Trophoblast cell (in vitro differentiated cells and primary cell): ENCODE data around the gene FLNB.

Experiments
- DNase-seq, 2 donors: peaks; one replicate each; pipeline ENCODE4 v3.0.0-alpha.2; 2016
- H2AFZ ChIP-seq: 2 replicates; pipeline ENCODE4 v1.6.1; 2013; ENCODE audit warnings: low read length, moderate library complexity, mild to moderate bottlenecking; ENCODE audit not compliant: insufficient read depth, poor library complexity
- H2AK5ac ChIP-seq: 2 replicates; pipeline ENCODE4 v1.6.1; 2013; ENCODE audit warnings: mild to moderate bottlenecking, low read length
- H2BK120ac ChIP-seq: 2 replicates; pipeline ENCODE4 v1.6.1; 2013; ENCODE audit warnings: low read length, mild to moderate bottlenecking, moderate library complexity; ENCODE audit not compliant: insufficient read depth, poor library complexity
- H2BK12ac ChIP-seq: 2 replicates; pipeline ENCODE4 v1.6.1; 2013; ENCODE audit warnings: mild to moderate bottlenecking, low read length, moderate library complexity
- H2BK5ac ChIP-seq: 2 replicates; pipeline ENCODE4 v1.6.1; 2013; ENCODE audit warnings: low read length, low read depth, moderate library complexity, mild to moderate bottlenecking; ENCODE audit not compliant: poor library complexity
- H3K14ac ChIP-seq: 2 replicates; pipeline ENCODE4 v1.6.1; 2013; ENCODE audit warnings: mild to moderate bottlenecking, low read length
- H3K18ac ChIP-seq: 2 replicates; pipeline ENCODE4 v1.6.1; 2013; ENCODE audit warnings: mild to moderate bottlenecking, low read length
- H3K23ac ChIP-seq: 2 replicates; pipeline ENCODE4 v1.6.1; 2013; ENCODE audit warnings: low read length
- H3K27ac ChIP-seq: 2 replicates; pipeline ENCODE4 v1.5.1; 2013; ENCODE audit warnings: low read depth, mild to moderate bottlenecking, inconsistent platforms, low read length, moderate library complexity
- H3K27me3 ChIP-seq: 2 replicates; pipeline ENCODE4 v1.6.1; 2013; ENCODE audit warnings: inconsistent platforms, mild to moderate bottlenecking, low read length, moderate library complexity; ENCODE audit not compliant: insufficient read depth
- H3K36me3 ChIP-seq, 2 experiments: 1 replicate in 1 of 2; 2 replicates in 1 of 2; pipeline ENCODE4 v1.6.1; 2013; ENCODE audit warnings: low read length in 2 of 2, mild to moderate bottlenecking in 2 of 2, moderate library complexity in 1 of 2; ENCODE audit not compliant: insufficient read depth in 2 of 2, control insufficient read depth in 1 of 2
- H3K4ac ChIP-seq: 2 replicates; pipeline ENCODE4 v1.6.1; 2013; ENCODE audit warnings: low read depth, mild to moderate bottlenecking, low read length, moderate library complexity
- H3K4me1 ChIP-seq, 2 experiments: 1 replicate in 1 of 2; 2 replicates in 1 of 2; pipeline ENCODE4 v1.6.1; 2013; ENCODE audit warnings: low read length in 2 of 2, mild to moderate bottlenecking in 2 of 2, moderate library complexity in 1 of 2; ENCODE audit not compliant: insufficient read depth in 2 of 2, control insufficient read depth in 1 of 2
- H3K4me2 ChIP-seq: 2 replicates; pipeline ENCODE4 v1.6.1; 2013; ENCODE audit warnings: inconsistent platforms, mild to moderate bottlenecking, low read length, moderate library complexity
- H3K4me3 ChIP-seq: 2 replicates; pipeline ENCODE4 v1.5.1; 2013; ENCODE audit warnings: mild to moderate bottlenecking, low read depth, low read length, inconsistent platforms
- H3K79me1 ChIP-seq: one replicate; pipeline ENCODE4 v1.6.1; 2013; ENCODE audit warnings: low read length
- H3K79me2 ChIP-seq: 2 replicates; pipeline ENCODE4 v1.6.1; 2013; ENCODE audit warnings: low read length, mild to moderate bottlenecking; ENCODE audit not compliant: control insufficient read depth, insufficient read depth, poor library complexity
- H3K9ac ChIP-seq: 2 replicates; pipeline ENCODE4 v1.6.1; 2013; ENCODE audit warnings: mild to moderate bottlenecking, low read length
- H3K9me3 ChIP-seq: 2 replicates; pipeline ENCODE4 v1.6.1; 2013; ENCODE audit warnings: low read depth, mild to moderate bottlenecking, control low read depth, inconsistent platforms, low read length; ENCODE audit not compliant: insufficient read depth
- H4K12ac ChIP-seq: 2 replicates; pipeline ENCODE4 v1.6.1; 2013; ENCODE audit warnings: low read depth, mild to moderate bottlenecking, low read length, moderate library complexity
- H4K8ac ChIP-seq: 2 replicates; pipeline ENCODE4 v1.6.1; 2013; ENCODE audit warnings: low read depth, mild to moderate bottlenecking, low read length, moderate library complexity
- H4K91ac ChIP-seq: one replicate; pipeline ENCODE4 v1.6.1; 2013; ENCODE audit warnings: low read depth, mild to moderate bottlenecking, low read length, moderate library complexity
- WGBS: extraction: QIAGEN DNeasy Blood & Tissue Kit; methylation state at CpG from one replicate; pipeline ENCODE4 v1.1.7; 2013; ENCODE audit warnings: missing lambda C conversion rate; ENCODE audit not compliant: insufficient read length, insufficient coverage; ENCODE audit errors: extremely low coverage; 5-methylcytosine and 5-hydroxymethylcytosine counted together

FLNB gene

GRCh38 chr3:58012302-58012701 is 4.1 kb downstream of the FLNB start:
- WGBS = no CpG with 5 or more reads among the region's 1 CpG

DNA sequence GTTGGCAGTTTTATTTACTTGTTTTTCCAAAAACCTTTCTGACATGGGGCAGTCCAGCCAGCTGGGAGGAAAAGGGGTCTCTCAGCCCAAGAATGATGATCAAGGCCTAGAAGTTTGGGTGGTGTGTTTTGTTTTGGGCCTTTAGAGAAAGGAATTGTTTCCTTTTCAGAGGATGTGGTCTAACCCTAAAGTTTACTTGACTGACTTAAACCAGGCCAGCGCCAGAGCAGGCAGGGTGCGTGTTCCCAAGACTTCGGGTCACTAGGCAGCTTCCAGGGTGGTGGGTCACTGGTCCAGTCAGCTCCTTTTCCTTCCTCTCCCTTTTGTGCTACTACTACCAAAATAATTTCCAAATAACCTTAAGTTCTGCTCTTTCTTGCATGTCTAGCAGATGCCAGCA is 4.9 kb downstream of the FLNB start:
- H3K9ac ChIP-seq = no peak overlapping the region
- no peak overlapping the region for H2AFZ ChIP-seq
- H4K91ac ChIP-seq = no peak overlapping the region
- no peak overlapping the region for H3K23ac ChIP-seq
- H2BK120ac ChIP-seq = no peak overlapping the region
- DNase-seq = peak in 1 of 2 donors; percentile 1
- no peak overlapping the region for H4K8ac ChIP-seq
- H3K18ac ChIP-seq = no peak overlapping the region
- WGBS = no CpG with 5 or more reads among the region's 3 CpGs
- peaks cover 0 to 3% of the 10 kb centered on the region in 2 experiments for H3K36me3 ChIP-seq
- peak overlapping the region; percentile 80 for H3K4ac ChIP-seq
- no peaks in the 10 kb centered on the region for H3K27me3 ChIP-seq
- H3K14ac ChIP-seq = no peak overlapping the region
- no peak overlapping the region for H2BK12ac ChIP-seq
- peaks cover 14% of the 10 kb centered on the region for H3K79me1 ChIP-seq
- no peak overlapping the region for H3K4me2 ChIP-seq
- H2AK5ac ChIP-seq = no peak overlapping the region
- peaks cover 49% of the 10 kb centered on the region for H3K79me2 ChIP-seq
- H3K27ac ChIP-seq = no peak overlapping the region
- no peak overlapping the region for H4K12ac ChIP-seq
- H2BK5ac ChIP-seq = no peak overlapping the region
- H3K4me3 ChIP-seq = no peak overlapping the region
- peaks cover 3% of the 10 kb centered on the region for H3K9me3 ChIP-seq
- H3K4me1 ChIP-seq = peaks cover 28 to 40% of the 10 kb centered on the region in 2 experiments

More at GRCh38 chr3:58012302-58012701, 4.1 kb downstream of the FLNB start:
- no peak overlapping the region for H4K12ac ChIP-seq
- H3K36me3 ChIP-seq = peaks cover 0 to 3% of the 10 kb centered on the region in 2 experiments
- no peak overlapping the region for H2BK5ac ChIP-seq
- no peak overlapping the region for H3K4me3 ChIP-seq
- H3K27ac ChIP-seq = no peak overlapping the region
- H4K8ac ChIP-seq = no peak overlapping the region
- H3K4me2 ChIP-seq = peak overlapping the region; percentile 2
- no peak overlapping the region for H2AFZ ChIP-seq
- no peak overlapping the region for H2AK5ac ChIP-seq
- peaks cover 3% of the 10 kb centered on the region for H3K9me3 ChIP-seq
- H3K14ac ChIP-seq = no peak overlapping the region
- H3K18ac ChIP-seq = no peak overlapping the region
- no peak overlapping the region for H4K91ac ChIP-seq
- no peak overlapping the region for H3K23ac ChIP-seq
- H3K27me3 ChIP-seq = no peaks in the 10 kb centered on the region
- peak overlapping the region; percentile 19 for H2BK12ac ChIP-seq
- no peak overlapping the region for H3K9ac ChIP-seq
- no peak overlapping the region for H2BK120ac ChIP-seq
- peak overlapping the region; percentile 96 for H3K4ac ChIP-seq
- DNase-seq = no peak
- peaks cover 28 to 40% of the 10 kb centered on the region in 2 experiments for H3K4me1 ChIP-seq
- H3K79me2 ChIP-seq = peaks cover 49% of the 10 kb centered on the region
- peaks cover 16% of the 10 kb centered on the region for H3K79me1 ChIP-seq

- H3K79me2 ChIP-seq = peaks cover 43% of the 10 kb centered on the region
- H2BK5ac ChIP-seq = peak overlapping the region; percentile 42
- no peaks in the 10 kb centered on the region for H3K9me3 ChIP-seq
- peak overlapping the region; percentile 36 for H4K8ac ChIP-seq
- H3K14ac ChIP-seq = peak overlapping the region; percentile 70
- peaks cover 5% of the 10 kb centered on the region for H3K79me1 ChIP-seq
- H2BK120ac ChIP-seq = no peak overlapping the region
- no peak overlapping the region for H2AFZ ChIP-seq
- peak overlapping the region; percentile 20 for H3K27ac ChIP-seq
- peak overlapping the region; percentile 32 for H4K91ac ChIP-seq
- H3K4me1 ChIP-seq = peaks cover 28 to 40% of the 10 kb centered on the region in 2 experiments
- H4K12ac ChIP-seq = no peak overlapping the region
- peak overlapping the region; percentile 12 for H2BK12ac ChIP-seq
- peak overlapping the region; percentile 17 for H3K18ac ChIP-seq
- H3K27me3 ChIP-seq = no peaks in the 10 kb centered on the region
- H3K9ac ChIP-seq = no peak overlapping the region
- H3K36me3 ChIP-seq = peaks cover 0 to 3% of the 10 kb centered on the region in 2 experiments
- peak; percentile 90 to 94 for DNase-seq
- H3K4me3 ChIP-seq = no peak overlapping the region
- no peak overlapping the region for H3K23ac ChIP-seq
- H3K4ac ChIP-seq = peak overlapping the region; percentile 94
- no CpG with 5 or more reads among the region's 10 CpGs for WGBS
- H2AK5ac ChIP-seq = peak overlapping the region; percentile 67
- peak overlapping the region; percentile 0 for H3K4me2 ChIP-seq
These were observed 5.9 kb downstream of the FLNB start for GRCh38 chr3:58013973-58014649.

GRCh38 chr3:58015520-58015915 is 7.3 kb downstream of the FLNB start:
- WGBS = no CpG with 5 or more reads among the region's 3 CpGs
- no peak overlapping the region for H4K12ac ChIP-seq

More at GRCh38 chr3:58015520-58015915, 7.3 kb downstream of the FLNB start:
- peaks cover 34% of the 10 kb centered on the region for H3K79me2 ChIP-seq
- no peak overlapping the region for H2AFZ ChIP-seq
- no peak overlapping the region for H4K8ac ChIP-seq
- peaks cover 33 to 43% of the 10 kb centered on the region in 2 experiments for H3K4me1 ChIP-seq
- H3K27me3 ChIP-seq = no peaks in the 10 kb centered on the region
- H3K27ac ChIP-seq = no peak overlapping the region
- no peak overlapping the region for H4K91ac ChIP-seq
- H2BK5ac ChIP-seq = no peak overlapping the region
- H3K4me2 ChIP-seq = no peak overlapping the region
- H3K4me3 ChIP-seq = no peak overlapping the region
- no peak overlapping the region for H3K14ac ChIP-seq
- H3K36me3 ChIP-seq = peaks cover 0 to 3% of the 10 kb centered on the region in 2 experiments
- H3K9me3 ChIP-seq = no peaks in the 10 kb centered on the region
- peaks cover 11% of the 10 kb centered on the region for H3K79me1 ChIP-seq
- no peak overlapping the region for H2BK120ac ChIP-seq
- no peak overlapping the region for H2AK5ac ChIP-seq
- H3K9ac ChIP-seq = no peak overlapping the region
- no peak overlapping the region for H3K23ac ChIP-seq
- DNase-seq = peak in 1 of 2 donors; percentile 10
- peak overlapping the region; percentile 71 for H3K4ac ChIP-seq
- no peak overlapping the region for H3K18ac ChIP-seq
- no peak overlapping the region for H2BK12ac ChIP-seq
